Gastroesophageal sphincter (tissue), 4 donors: Measurements from ENCODE around the gene MACIR. TPM values are rescaled to one million over a fixed set of nuclear protein-coding genes. Genes with fewer than 3 reads are reported as not detected.
A peak's percentile ranks its signal among the peaks of the same experiment; 100 is the strongest.

ENCODE experiments used
- ATAC-seq: fragments of 150-250 bp; one replicate; pipeline ENCODE4 v1.9.1; 2016; ENCODE audit warnings: mild to moderate bottlenecking, moderate library complexity
- H3K27ac ChIP-seq, 4 donors: fragments of 200-600 bp; sonication (generic) in 3 of 4; 1 replicate in 3 of 4; 2 replicates in 1 of 4; pipeline ENCODE4 v1.5.1; 2016 to 2019
- H3K27me3 ChIP-seq: fragments of 200-600 bp; sonication (generic); one replicate; pipeline ENCODE4 v1.5.1; 2019
- H3K36me3 ChIP-seq, 2 donors: fragments of 200-600 bp; sonication (generic); one replicate each; pipeline ENCODE4 v1.5.1; 2019; ENCODE audit warnings: control low read depth in 1 of 2
- H3K4me1 ChIP-seq, 3 donors: fragments of 200-600 bp; sonication (generic); 1 replicate in 2 of 3; 2 replicates in 1 of 3; pipeline ENCODE4 v1.5.1; 2016 to 2019; ENCODE audit warnings: control low read depth in 2 of 3
- H3K4me3 ChIP-seq, 2 donors: fragments of 200-600 bp; sonication (generic); one replicate each; pipeline ENCODE4 v1.5.1; 2019; ENCODE audit warnings: mild to moderate bottlenecking in 1 of 2, moderate library complexity in 1 of 2
- H3K9me3 ChIP-seq, 3 donors: fragments of 200-600 bp; sonication (generic); one replicate each; pipeline ENCODE4 v1.5.1; 2017 to 2019; ENCODE audit warnings: control low read depth in 2 of 3
- EP300 ChIP-seq: sonication (generic); formaldehyde crosslinking; IDR thresholded peaks from one replicate; pipeline ENCODE4 v1.6.1; 2017; ENCODE audit warnings: antibody characterized with exemption, mild to moderate bottlenecking
- POLR2A ChIP-seq, 2 donors: fragments of 450-650 bp; IDR thresholded peaks; one replicate each; pipeline ENCODE4 v1.6.1; 2017; ENCODE audit warnings: antibody characterized with exemption in 2 of 2, mild to moderate bottlenecking in 2 of 2, moderate library complexity in 1 of 2
- POLR2AphosphoS5 ChIP-seq: sonication (generic); formaldehyde crosslinking; IDR thresholded peaks from one replicate; pipeline ENCODE4 v1.6.1; 2017; ENCODE audit warnings: antibody characterized with exemption
- WGBS, 2 donors: methylation state at CpG; one replicate each; pipeline ENCODE4 v1.1.5; 2018; ENCODE audit warnings: low coverage in 1 of 2; 5-methylcytosine and 5-hydroxymethylcytosine counted together
- total RNA-seq, 4 donors: library from RNA; depleted of rRNA; stranded (reverse); fragments of >200 nt; gene quantifications; one replicate each; pipeline ENCODE4 v1.1.0, GENCODE V29; 2016
- TF ChIP-seq, protein P1 (sequence below), 4 experiments: fragments of 200-600 bp in 2 of 4; fragments of 450-650 bp in 2 of 4; sonication (generic) in 1 of 4; IDR thresholded peaks; one replicate each; pipeline ENCODE4 v1.5.1; 2017 to 2019; ENCODE audit warnings: antibody characterized with exemption in 4 of 4, mild to moderate bottlenecking in 2 of 4, moderate library complexity in 2 of 4

MACIR gene, protein sequence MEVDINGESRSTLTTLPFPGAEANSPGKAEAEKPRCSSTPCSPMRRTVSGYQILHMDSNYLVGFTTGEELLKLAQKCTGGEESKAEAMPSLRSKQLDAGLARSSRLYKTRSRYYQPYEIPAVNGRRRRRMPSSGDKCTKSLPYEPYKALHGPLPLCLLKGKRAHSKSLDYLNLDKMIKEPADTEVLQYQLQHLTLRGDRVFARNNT
- 10 to 100 TPM in 2 of 4 donors, 1 to 10 TPM in 2; 3.9 to 12.2 (median 8.0) TPM for total RNA-seq

DNA sequence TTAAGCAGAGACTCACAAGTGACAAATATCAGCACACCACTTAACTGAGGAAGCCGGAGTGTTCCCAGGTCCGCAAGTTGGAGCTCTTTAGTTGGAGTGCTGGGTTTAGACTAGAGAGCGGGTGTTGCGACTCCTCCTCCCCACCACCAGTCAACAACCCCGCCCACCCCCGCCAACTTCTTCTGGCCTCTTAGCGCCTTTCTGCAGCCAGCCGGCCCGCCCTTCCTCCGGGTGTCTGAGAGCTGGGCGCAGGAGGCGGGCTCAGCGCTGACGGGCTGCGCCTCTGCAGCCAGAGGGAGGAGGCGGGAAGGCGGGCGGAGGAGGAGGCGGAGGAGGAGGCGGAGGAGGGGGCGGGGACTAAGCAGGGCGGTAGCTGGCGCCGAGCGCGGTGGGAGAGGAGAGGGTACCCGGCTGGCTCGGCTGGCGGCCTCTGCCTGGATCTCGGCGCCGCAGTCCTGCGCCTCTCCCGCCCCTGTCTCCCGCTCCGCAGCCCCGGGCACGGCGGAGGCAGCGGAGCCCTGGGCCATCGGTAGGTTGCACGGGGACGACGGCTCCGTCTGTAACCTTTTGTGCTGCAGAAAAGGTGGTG, at the start of gene MACIR:
Gene MACIR (plus strand): TSS at position 396 of the 589 bp plus-strand sequence. CDS start 17,157 bp downstream, outside the sequence.
- H3K27ac ChIP-seq = peak within 1 kb of the TSS; percentile 37 to 89 (median 89)

DNA sequence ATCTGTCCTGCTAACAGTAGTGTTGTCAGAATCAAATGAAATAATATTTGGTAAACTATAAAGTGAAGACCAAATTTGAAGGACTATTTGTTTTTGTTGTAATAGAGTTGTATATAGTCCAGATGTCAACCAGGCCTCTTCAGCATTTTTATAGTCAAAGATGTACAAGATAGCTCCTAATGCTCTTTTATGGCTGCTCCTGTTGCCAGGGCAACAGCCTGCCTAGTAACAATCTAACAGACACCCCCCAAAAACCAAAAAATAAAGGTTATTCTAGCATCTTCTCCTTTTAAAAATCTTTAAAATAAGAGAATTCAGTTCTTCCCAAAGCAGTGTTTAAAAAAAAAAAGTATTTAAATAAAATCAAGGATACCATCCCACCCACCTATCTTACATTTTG, 49.5 kb upstream of the MACIR start:
- peaks cover 0 to 23% of the 10 kb centered on the region in 2 donors for H3K36me3 ChIP-seq
- ATAC-seq = no peak
- TF ChIP-seq, protein P1, sequence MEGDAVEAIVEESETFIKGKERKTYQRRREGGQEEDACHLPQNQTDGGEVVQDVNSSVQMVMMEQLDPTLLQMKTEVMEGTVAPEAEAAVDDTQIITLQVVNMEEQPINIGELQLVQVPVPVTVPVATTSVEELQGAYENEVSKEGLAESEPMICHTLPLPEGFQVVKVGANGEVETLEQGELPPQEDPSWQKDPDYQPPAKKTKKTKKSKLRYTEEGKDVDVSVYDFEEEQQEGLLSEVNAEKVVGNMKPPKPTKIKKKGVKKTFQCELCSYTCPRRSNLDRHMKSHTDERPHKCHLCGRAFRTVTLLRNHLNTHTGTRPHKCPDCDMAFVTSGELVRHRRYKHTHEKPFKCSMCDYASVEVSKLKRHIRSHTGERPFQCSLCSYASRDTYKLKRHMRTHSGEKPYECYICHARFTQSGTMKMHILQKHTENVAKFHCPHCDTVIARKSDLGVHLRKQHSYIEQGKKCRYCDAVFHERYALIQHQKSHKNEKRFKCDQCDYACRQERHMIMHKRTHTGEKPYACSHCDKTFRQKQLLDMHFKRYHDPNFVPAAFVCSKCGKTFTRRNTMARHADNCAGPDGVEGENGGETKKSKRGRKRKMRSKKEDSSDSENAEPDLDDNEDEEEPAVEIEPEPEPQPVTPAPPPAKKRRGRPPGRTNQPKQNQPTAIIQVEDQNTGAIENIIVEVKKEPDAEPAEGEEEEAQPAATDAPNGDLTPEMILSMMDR (IDR thresholded peaks at IDR 0.05) = no peak
- TF ChIP-seq POLR2A (IDR thresholded peaks at IDR 0.05) (no peak), EP300 (no peak), POLR2AphosphoS5 (no peak)
- no peak overlapping the region for H3K4me3 ChIP-seq
- H3K27me3 ChIP-seq = no peaks in the 10 kb centered on the region
- no peak overlapping the region for H3K27ac ChIP-seq
- H3K4me1 ChIP-seq = no peaks in the 10 kb centered on the region
- H3K9me3 ChIP-seq = no peaks in the 10 kb centered on the region

More for the DNA sequence above, at the start of gene MACIR:
- Histone ChIP-seq H3K4me3 (peak within 1 kb of the TSS; percentile 78 to 94), H3K36me3 (no peaks in the 10 kb centered on the region), H3K4me1 (peaks cover 0 to 35% (median 0%) of the 10 kb centered on the region in 3 donors), H3K9me3 (no peaks in the 10 kb centered on the region), H3K27me3 (no peaks in the 10 kb centered on the region)
- 0% methylated on average over 1 to 3 of the region's 45 CpGs for WGBS, 2 donors
- TF ChIP-seq POLR2AphosphoS5 (peak; percentile 60), EP300 (no peak), POLR2A (IDR thresholded peaks at IDR 0.05) (peak; percentile 53 to 62)
- TF ChIP-seq, protein P1 (IDR thresholded peaks at IDR 0.05) = peak in 1 of 4 experiments; percentile 48
- ATAC-seq = peak; percentile 98

DNA sequence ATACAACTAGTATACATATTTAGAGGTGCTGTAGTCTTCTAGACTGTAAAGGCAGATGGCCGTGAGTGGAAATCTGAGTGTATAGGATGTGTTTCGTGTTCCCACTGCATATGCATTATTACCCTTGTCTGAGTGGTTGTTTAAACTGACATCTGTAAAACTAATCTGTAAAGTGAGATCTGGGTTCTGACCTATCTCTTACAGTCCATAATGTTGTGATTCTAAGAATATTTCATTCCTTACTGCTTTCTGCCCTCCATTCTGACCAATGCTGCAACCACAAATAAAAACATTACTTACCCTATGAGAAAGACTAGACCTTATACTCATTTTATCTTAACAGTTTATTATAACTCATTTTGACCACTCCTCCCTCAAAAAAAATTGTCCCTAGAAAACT, 47.6 kb upstream of the MACIR start:
- Histone ChIP-seq H3K27ac (no peak overlapping the region), H3K27me3 (no peaks in the 10 kb centered on the region), H3K36me3 (peaks cover 0 to 12% of the 10 kb centered on the region in 2 donors), H3K4me1 (no peaks in the 10 kb centered on the region), H3K4me3 (no peak overlapping the region), H3K9me3 (no peaks in the 10 kb centered on the region)
- WGBS, 2 donors = 93 to 100% methylated on average over 2 of the region's 2 CpGs
- no peak for ATAC-seq
- TF ChIP-seq POLR2AphosphoS5 = no peak

DNA sequence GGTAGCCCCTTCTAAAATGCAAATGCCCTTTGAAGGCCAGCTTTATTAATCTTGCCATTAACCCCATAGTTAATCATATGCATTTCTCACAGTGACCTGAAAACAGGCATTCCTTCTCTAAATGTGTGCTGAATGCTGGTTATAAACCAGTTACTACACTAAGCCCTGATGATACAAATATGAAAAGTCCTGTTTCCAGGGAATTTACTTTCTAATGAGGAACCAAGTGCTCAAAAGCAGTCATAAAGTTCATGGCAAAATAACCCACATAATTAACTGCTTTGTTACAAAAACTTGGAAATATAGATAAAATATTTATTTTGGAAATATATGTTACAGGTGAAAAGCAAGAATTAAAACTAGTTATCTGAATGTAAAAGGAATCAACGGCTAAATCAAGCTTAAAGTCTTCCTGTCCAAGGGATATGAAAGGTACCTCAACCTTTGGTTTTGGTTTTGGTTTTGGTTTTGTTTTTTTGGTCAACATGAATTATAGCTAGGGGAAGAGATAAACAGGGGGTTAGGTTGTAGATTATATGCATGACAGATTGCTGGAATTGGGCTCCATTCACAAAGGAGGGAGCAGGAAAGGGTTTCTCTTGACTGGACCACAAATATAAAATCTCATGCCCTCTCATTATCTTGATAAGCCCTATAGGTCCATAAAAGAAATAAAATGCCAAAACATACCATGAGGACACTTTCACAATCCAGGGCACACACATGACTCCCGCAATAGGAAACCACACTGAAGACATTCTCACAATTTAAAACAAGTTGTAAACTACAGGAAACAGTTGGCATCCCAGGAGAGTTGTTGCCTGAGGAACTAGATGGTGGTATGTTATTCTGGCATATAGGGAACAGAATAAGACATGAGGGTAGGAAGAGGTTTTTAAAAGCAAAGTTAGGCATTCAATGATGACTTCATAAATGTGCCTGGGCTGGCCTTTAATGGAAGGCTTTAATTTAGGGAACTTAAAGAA, 46.7 kb upstream of the MACIR start:
- Histone ChIP-seq H3K27ac (no peak overlapping the region), H3K4me1 (no peaks in the 10 kb centered on the region), H3K36me3 (peaks cover 0 to 3% of the 10 kb centered on the region in 2 donors), H3K4me3 (no peak overlapping the region), H3K9me3 (no peaks in the 10 kb centered on the region), H3K27me3 (no peaks in the 10 kb centered on the region)
- ATAC-seq = no peak
- no peak for TF ChIP-seq POLR2A (IDR thresholded peaks at IDR 0.05)
- TF ChIP-seq EP300 = no peak
- TF ChIP-seq, protein P1 (IDR thresholded peaks at IDR 0.05) = no peak
- no peak for TF ChIP-seq POLR2AphosphoS5
- 56 to 66% methylated on average over 1 to 2 of the region's 2 CpGs for WGBS, 2 donors

DNA sequence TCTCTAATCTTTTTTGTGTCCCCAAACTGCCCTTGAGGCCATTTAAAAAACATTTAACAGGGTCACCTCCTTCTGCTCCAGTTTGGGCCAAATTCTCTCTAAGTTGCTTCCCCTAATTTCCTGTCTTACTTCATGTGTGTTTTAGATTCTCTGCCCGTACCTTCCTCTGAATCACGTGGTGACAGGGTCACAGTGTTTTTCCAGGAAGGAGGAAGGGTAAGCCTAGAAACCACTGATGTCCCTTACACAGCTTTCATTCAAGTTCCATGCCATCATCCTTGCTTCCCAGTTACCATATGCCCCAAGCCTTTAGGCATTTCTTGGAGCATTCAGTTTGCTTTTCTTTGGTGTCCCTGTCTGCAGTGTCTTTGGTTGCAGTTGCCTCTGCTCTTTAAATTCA, 42.4 kb upstream of the MACIR start:
- no peaks in the 10 kb centered on the region for H3K36me3 ChIP-seq
- no peak for ATAC-seq

More for the DNA sequence above, 42.4 kb upstream of the MACIR start:
- H3K27ac ChIP-seq = no peak overlapping the region
- 37 to 43% methylated on average over 2 of the region's 2 CpGs for WGBS, 2 donors
- no peaks in the 10 kb centered on the region for H3K4me1 ChIP-seq
- H3K9me3 ChIP-seq = no peaks in the 10 kb centered on the region
- no peak for TF ChIP-seq POLR2AphosphoS5
- TF ChIP-seq, protein P1 (IDR thresholded peaks at IDR 0.05) = no peak
- TF ChIP-seq POLR2A (IDR thresholded peaks at IDR 0.05) = no peak
- no peak for TF ChIP-seq EP300
- no peaks in the 10 kb centered on the region for H3K27me3 ChIP-seq
- H3K4me3 ChIP-seq = no peak overlapping the region
